ENCODE results near the gene VAMP5.
"Not testable (repeated sequence)": the region's sequence is repeated elsewhere in the genome, so short reads cannot be mapped to it uniquely, and the experiment has no call there.

The VAMP5 gene

GRCh38 chr2:85584354-85584856, at the start of gene VAMP5:
VAMP5 (plus strand) TSS chr2:85584431; CDS start chr2:85584491, 60 bp downstream.
- DNase-seq (ENCODE audit: low spot score): no peak

- DNase-seq (ENCODE audit: low spot score): no peak
Observed at GRCh38 chr2:85534881-85535280, 49.4 kb upstream of the VAMP5 start.

GRCh38 chr2:85536479-85536878, 47.8 kb upstream of the VAMP5 start:
- peak; percentile 65 for DNase-seq (ENCODE audit: low spot score)

GRCh38 chr2:85537600-85538506, 46.4 kb upstream of the VAMP5 start:
- DNase-seq (ENCODE audit: low spot score): peak; percentile 68

- peak; percentile 94 for DNase-seq (ENCODE audit: low spot score)
Observed at GRCh38 chr2:85538507-85539360, 45.5 kb upstream of the VAMP5 start, which contains the start of gene MAT2A. MAT2A (plus strand) TSS chr2:85539168; CDS start chr2:85539288, 120 bp downstream.

- peak; percentile 65 for DNase-seq (ENCODE audit: low spot score)
Observed at GRCh38 chr2:85539361-85540132, 44.7 kb upstream of the VAMP5 start.

- DNase-seq (ENCODE audit: low spot score): peak; percentile 41
Observed at GRCh38 chr2:85540133-85540648, 44.0 kb upstream of the VAMP5 start.

- no peak for DNase-seq (ENCODE audit: low spot score)
Observed at GRCh38 chr2:85541262-85541661, 43.0 kb upstream of the VAMP5 start.

- DNase-seq (ENCODE audit: low spot score): no peak
Observed at GRCh38 chr2:85541753-85542457, 42.3 kb upstream of the VAMP5 start.

- no peak for DNase-seq (ENCODE audit: low spot score)
Observed at GRCh38 chr2:85542777-85543176, 41.5 kb upstream of the VAMP5 start.

GRCh38 chr2:85544254-85544691, 40.0 kb upstream of the VAMP5 start:
- DNase-seq (ENCODE audit: low spot score): not testable (repeated sequence)

- DNase-seq (ENCODE audit: low spot score): not testable (repeated sequence)
Observed at GRCh38 chr2:85544915-85545779, 39.1 kb upstream of the VAMP5 start.

- no peak for DNase-seq (ENCODE audit: low spot score)
Observed at GRCh38 chr2:85545780-85546240, 38.4 kb upstream of the VAMP5 start.

- no peak for DNase-seq (ENCODE audit: low spot score)
Observed at GRCh38 chr2:85547089-85547858, 37.0 kb upstream of the VAMP5 start.

- peak; percentile 33 for DNase-seq (ENCODE audit: low spot score)
Observed at GRCh38 chr2:85547859-85548607, 36.2 kb upstream of the VAMP5 start.

GRCh38 chr2:85548608-85548900, 35.7 kb upstream of the VAMP5 start:
- no peak for DNase-seq (ENCODE audit: low spot score)

- no peak for DNase-seq (ENCODE audit: low spot score)
Observed at GRCh38 chr2:85549095-85549494, 35.1 kb upstream of the VAMP5 start.

GRCh38 chr2:85549826-85550225, 34.4 kb upstream of the VAMP5 start:
- DNase-seq (ENCODE audit: low spot score): no peak
